ENCODE results near the gene URI1.
A peak's percentile ranks its signal among the peaks of the same experiment; 100 is the strongest.
"Not testable (repeated sequence)": the region's sequence is repeated elsewhere in the genome, so short reads cannot be mapped to it uniquely, and the experiment has no call there.

The URI1 gene, protein sequence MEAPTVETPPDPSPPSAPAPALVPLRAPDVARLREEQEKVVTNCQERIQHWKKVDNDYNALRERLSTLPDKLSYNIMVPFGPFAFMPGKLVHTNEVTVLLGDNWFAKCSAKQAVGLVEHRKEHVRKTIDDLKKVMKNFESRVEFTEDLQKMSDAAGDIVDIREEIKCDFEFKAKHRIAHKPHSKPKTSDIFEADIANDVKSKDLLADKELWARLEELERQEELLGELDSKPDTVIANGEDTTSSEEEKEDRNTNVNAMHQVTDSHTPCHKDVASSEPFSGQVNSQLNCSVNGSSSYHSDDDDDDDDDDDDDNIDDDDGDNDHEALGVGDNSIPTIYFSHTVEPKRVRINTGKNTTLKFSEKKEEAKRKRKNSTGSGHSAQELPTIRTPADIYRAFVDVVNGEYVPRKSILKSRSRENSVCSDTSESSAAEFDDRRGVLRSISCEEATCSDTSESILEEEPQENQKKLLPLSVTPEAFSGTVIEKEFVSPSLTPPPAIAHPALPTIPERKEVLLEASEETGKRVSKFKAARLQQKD

DNA sequence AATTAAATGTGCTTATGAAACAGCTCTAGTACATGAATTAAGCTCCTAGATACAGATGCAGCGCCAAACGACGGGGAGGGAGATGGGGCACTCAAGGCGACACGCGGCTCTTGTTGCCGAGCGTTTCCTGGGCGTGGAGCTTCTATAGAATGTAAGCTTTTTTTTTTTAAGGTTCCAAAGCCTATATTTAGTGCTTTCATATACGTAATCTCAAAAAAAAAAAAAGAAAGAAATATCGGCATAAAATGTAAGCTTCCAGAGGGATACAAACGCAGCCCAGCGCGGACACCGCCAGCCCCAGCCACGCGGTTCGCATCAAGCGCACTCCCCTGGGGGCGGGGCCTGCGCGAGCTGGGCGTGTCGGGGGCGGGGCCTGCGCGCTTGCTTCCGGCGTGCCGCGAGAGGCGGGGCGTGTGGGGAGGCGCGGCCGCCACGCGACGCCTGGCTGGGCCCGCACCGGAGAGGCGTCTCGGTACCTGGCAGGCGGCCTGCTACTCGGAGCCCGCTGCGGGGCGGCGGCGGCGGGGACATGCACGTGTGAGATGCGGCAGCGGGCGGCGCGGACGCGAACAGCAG is at the start of gene URI1:
Gene URI1 (plus strand): TSS at position 412 of the 576 bp plus-strand sequence. CDS start 309 bp downstream, outside the sequence.
- DNase-seq: peak; percentile 74

DNA sequence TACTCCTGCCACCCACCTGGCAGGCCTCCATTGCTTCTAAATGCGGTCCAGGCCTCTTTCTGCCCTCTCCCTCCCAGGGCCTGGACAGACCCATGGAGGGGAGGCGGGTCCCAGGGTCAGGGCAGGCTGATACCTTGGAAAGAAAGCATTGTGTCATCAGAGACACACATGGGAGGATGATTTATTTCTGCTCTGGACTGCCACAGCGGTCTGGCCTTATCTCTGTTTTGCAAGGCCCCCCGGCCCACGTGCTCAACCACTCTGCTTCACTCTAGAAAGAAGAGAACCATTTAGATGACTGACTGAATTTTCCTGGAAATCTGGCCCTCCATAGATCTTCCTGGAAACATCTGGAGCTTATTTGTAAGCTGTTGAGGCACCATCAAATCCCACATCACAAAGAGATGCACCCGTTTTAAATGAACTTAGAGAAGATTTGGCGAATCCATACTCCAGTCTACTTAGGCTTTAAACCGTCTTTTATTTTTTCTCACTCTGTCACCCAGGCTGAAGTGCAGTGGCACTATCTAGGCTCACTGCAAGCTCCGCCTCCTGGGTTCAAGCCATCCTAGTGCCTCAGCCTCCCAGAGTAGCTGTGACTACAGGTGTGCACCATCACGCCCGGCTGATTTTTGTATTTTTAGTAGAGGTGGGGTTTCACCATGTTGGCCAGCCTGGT is 48.3 kb upstream of the URI1 start:
- no peak for DNase-seq

DNA sequence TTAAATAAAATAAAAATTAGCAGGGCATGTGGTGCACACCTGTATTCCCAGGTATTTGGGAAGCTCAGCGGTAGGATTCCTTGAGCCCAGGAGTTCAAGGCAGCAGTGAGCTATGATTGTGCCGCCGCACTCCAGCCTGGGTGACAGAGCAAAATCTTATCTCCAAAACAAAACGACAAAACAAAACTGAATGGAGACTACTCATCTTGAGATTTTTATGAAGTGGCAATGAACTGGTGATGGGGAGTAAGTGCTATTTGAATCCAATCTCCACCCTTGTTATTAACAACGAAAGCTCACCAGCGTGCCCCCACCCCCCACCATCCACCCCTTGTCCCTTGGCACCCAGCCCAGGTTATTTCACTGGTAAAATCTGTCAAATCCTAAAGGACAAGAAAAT is 45.2 kb upstream of the URI1 start:
- no peak for DNase-seq

DNA sequence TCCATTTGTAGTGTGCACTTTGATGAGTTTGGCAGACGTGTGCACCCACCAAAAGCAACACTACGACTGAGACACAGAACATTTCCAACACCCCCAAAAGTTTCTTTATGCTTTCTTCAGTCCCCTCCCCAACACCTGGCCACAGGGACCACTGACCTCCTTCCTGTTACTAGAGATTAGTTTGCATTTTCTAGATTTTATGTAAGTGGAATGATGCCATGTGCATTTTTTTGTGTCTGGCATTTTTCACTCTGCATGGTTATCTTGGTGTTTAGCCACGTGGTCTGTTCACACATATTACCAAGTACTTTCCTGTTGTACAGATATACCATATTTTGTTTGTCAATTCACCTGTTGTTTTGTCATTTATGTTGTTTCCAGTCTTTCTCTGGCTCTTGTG is 44.6 kb upstream of the URI1 start:
- no peak for DNase-seq

DNA sequence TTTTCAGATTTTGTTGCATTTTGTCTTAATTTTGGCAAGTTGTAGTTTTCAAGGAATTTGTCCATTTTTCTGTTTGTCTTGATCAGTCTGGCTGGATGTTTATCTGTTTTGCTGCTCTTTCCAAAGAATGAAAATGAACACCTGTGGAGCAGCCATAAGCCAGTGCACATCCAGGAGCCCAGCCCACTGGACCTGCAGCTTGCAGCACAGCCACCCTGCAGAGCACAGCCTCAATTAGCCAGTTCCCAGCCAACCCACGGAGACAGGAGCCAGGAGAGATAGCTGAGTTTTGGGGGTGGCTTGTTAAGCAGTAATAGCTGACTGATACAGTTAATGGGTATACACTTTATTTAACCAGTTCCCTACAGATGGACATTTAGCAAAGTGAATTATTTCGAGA is 38.0 kb upstream of the URI1 start:
- DNase-seq: no peak

DNA sequence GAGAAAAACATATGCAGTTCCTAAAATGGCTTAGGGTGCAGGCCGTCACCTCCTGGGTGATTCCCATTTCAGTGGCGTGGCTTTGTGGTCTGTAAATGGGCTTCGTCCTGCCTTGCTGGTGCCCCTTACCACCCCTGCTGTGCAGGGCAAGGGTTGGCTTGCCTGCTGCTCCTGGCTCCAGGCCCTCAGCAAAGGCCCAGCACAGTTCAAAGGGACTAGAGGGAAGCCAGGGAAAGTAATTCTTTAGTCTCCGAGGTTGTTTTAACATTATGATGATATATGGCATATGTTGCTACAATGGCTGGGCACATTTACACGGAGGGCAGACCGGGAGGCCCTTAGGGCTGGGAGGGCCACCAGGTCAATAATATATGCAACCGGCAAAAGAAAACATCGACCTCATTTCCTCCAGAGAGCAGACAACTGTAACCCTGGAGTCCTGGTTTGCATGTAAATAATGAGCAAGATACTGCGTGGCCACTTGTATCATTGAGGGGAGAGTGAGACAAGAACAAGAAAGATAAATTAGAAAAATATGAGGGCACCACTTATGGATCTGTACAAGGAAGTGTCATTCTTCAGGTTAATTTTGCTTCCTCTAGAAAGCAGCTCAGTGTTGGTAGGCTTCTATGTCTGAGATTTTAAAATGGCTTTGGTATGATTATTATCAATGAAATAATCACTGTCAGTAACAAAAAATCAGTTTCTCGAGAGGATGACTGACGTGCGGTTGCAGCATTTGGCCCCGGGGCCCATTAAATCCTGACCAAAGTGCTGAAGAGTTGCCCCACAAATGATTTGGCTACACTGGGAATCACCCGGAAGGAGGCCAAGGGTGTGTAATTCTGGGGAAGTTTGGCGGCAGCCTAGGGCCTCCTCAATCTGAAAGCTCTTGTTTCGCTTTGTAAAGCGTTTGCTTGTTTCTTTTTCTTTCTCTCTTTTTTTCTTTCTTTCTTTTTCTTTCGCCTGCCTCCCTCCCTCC is 32.8 kb upstream of the URI1 start:
- DNase-seq: no peak

DNA sequence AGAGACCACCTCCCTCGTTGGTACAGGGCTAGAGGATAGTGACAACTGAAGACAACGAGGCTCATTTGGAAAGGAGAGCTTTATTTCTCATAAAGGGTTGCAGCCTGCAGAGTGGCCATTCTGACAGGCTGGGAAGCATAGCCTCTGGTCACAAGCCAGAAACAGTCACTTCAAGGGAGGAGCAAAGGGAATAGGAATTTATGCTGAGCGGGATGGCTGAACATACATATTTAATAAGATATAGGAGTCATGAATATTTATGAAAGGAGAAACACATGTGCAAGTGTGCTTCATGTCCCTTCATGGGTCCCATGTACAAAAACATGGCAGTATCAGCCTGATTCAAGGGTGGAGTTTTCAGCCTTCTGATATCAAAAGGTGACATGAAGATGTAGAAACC is 27.1 kb upstream of the URI1 start:
- no peak for DNase-seq

DNA sequence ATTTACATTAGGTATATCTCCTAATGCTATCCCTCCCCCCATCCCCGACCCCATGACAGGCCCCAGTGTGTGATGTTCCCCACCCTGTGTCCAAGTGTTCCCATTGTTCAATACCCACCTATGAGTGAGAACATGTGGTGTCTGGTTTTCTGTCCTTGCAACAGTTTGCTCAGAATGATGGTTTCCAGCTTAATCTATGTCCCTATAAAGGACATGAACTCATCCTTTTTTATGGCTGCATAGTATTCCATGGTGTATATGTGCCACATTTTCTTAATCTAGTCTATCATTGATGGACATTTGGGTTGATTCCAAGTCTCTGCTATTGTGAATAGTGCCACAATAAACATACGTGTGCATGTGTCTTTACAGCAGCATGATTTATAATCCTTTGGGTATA is 26.2 kb upstream of the URI1 start:
- not testable (repeated sequence) for DNase-seq

DNA sequence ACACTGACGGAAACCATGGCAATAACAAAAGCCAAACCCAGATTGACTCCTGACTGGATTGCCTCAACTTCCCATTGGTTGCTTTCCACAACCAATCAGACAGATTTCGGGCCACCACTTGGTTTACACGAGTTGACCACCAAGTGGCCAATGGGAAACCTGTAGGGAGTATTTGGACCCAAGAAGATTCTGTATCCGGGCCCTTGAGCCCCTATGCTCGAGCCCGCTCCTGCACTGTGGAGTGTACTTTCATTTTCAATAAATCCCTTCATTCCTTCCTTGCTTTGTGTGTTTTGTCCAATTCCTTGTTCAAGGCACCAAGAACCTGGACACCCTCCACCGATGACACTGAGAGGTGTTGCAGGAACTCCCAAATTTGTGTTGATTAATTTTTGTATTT is 24.1 kb upstream of the URI1 start:
- no peak for DNase-seq

DNA sequence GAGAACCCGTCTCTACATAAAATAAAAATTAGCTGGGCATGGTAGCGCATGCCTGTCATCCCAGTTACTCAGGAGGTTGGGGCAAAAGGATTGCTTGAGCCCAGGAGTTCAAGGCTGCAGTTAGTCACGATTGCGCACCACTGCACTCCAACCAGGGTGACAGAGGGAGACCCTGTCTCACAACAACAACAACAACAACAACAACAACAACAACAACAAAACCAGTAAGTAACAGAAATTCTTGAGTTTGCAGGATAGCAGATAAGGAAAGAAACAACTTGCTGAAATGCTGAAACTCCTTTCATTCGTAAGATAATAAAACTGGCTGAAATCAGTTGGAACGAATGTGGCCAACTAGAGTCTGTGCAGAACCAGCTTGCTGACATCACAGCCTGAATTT is 23.1 kb upstream of the URI1 start:
- no peak for DNase-seq

DNA sequence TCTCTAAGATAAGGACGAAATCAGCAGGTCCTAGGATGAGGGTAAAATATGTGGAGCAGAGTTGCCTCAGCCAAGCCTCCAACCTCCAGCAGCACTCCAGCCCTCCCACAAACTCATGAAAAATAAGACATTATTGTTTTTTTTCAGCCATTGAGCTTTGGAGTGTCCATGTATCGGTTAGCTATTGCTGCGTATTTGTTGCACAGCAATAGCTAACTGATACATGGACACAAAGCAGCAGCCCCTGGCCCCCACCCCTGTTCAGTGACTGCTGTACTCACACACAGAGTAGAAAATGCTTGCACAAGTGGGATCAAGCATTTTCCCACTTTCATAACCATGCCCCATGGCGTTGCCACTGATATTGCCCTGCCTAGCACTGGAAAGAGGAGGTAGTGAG is 19.1 kb upstream of the URI1 start:
- no peak for DNase-seq

DNA sequence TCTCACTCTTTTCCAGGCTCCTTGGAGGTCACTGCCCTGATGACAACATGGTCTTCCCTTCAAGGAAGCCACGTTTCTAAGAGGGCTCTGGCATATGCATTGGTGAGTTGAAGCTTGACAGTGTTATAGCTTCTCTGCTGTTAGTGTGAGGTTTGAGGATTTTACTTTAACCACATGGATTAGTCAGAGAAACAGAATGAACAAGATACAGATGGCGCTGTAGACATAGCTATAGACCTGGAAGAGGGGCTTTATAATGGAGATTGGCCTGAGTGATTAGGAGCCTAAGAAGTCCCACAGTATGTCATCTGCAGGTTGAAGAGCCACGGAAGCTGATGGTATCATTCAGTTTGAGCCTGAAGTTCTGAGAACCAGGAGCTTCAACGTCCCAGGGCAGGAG is 18.4 kb upstream of the URI1 start:
- no peak for DNase-seq

DNA sequence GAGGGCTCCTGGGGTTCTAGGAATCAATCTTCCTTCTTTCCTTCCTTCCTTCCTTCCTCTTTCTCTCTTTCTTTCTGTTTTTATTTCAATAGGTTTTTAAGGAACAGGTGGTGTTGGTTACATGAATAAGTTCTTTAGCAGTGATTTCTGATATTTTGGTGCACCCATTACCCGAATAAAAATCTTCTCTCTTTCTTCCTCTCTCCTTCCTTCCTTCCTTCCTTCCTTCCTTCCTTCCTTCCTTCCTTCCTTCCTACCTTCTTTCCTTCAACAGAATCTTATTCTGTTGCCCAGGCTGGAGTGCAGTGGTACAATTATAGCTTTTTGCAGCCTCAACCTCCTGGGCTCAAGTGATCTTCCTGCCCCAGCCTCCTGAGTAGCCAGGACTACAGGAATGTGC is 16.0 kb upstream of the URI1 start:
- DNase-seq: no peak

DNA sequence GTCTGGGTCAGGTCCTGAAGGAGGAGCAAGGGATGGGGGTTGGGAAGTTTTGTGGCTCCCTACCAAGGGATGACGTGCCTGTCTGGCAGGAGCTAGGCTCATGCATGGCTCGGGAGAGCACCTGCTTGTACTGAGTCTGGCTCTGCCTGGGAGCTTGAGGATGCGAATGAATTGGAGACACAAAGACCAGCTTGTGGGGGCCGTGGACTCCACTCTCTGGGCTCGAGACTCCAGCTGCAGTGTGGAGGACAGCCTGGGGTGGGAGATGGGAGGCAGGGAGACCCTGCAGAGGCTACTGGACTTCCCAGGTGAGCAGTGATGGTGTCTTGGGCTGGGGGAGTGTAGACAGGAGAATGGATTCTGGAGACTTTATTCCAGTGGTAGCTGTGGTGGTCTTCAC is 15.2 kb upstream of the URI1 start:
- DNase-seq: no peak

DNA sequence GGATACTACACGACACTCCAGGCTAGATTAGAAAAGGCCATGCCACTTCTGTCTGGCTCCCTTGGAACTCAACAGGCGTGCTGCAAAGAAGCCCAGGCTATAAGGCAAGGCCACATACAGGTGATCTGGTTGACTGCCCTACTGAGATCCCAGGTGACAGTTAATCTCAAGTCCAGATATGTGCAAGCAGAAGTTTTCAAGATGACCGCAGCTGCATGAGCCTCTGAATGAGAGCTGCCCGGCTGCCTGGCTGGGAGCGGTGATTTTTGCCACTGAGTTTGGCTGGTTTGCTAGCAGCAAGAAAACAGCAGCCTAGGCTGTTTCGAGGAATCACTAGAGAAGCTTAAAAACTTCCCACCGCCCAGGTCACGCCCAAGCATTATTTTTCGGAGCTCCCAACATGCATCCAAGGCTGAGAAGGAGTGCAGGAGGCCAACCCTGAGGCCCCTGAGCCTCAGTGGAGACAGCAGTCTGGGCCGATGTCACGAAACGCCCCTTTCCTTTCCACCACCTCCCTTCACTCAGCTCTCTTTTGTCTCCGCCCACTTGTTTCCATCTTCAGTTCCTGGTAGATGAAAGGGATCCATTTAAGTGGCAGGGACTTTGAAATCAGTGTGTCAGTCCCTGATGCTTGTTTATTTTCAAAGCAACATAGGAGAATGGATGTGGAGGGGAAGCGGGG is 14.0 kb upstream of the URI1 start:
- DNase-seq: no peak

DNA sequence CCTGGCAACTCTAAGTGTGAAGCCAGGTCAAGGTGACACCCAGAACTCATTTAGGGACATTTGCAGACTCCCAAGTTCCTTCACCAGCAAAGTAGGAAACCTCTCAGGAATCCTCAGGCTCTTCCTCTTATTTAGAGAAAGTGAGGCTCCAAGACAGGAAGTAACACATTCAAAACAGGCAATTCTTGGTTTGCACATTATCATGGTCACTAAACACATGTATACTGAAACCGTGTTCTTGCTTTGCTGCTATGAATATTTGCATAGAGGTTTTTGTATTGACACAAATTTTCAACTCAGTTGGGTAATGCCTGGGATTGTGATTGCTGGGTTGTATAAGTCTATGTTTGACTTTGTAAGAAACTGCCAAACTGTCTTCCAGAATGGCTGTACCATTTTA is 13.2 kb upstream of the URI1 start:
- no peak for DNase-seq

DNA sequence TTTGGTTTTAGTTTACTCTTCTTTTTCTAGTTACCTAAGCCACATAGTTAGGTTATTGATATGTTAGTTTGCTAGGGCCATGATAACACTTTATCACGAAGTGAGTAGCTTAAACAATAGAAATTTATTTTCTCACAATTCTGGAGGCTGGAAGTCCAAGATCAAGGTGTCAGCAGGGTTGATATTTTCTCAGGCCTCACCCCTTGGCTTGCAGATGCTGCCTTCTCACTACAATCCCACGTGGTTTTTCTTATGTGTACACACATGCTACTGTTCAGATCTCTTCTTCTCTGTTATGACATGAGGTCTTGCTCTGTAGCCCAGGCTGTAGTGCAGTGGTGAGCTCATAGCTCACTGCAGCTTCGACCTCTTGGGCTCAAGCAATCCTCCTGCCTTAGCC is 7.8 kb upstream of the URI1 start:
- no peak for DNase-seq

DNA sequence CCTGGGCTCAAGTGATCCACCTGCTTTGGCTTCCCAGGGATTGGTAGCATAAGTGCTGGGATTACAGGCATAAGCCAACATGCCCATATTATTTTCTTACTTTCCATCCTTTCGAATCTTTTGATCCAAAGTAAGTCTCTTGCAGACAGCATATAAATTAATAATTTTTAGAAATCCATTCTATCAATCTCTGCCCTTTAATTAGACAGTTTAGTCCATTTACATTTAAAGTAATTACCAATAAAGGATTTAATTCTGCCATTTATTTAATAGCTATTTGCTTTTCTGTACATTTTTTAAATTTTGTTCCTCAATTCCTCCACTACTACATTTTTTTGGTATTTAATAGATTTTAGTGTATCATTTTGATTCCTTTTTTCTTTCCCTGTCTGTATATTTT is 7.3 kb upstream of the URI1 start:
- no peak for DNase-seq

DNA sequence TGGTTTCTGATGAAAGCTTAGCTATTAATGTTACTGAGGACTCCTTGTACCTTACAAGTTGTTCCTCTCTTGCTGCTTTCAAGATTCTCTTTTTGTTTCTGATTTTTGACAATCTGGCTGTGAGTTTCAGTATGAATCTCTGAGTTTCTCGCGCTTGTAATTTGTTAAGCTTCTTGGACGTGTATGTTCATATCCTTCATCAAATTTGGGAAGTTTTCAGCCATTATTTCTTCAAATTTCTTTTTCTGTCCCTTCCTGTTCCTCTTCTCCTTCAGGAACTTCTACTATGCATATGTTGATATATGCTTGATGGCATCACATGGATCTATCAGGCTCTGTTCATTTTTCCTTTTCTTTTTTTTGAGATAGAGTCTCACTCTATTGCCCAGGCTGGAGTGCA is 5.6 kb upstream of the URI1 start:
- no peak for DNase-seq

DNA sequence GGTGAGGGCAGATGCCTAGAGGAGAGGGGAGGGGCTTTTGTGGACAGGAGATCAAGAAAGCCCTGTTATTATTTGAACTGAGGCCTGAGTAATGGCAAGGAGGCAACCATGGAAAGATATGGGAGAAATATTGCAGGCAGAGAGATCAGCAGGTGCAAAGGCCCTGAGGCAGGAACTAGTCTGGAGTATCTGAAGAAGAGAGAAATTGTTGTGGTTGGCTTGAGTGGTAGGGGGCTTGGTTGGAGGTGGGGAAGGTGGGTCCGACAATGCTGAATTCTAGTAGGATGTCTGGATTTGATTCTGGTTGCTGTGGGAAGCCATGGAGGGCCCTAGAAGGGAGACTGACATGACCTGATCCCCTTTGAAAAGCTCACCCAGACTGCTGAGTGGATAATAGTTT is 2.4 kb upstream of the URI1 start:
- DNase-seq: no peak

DNA sequence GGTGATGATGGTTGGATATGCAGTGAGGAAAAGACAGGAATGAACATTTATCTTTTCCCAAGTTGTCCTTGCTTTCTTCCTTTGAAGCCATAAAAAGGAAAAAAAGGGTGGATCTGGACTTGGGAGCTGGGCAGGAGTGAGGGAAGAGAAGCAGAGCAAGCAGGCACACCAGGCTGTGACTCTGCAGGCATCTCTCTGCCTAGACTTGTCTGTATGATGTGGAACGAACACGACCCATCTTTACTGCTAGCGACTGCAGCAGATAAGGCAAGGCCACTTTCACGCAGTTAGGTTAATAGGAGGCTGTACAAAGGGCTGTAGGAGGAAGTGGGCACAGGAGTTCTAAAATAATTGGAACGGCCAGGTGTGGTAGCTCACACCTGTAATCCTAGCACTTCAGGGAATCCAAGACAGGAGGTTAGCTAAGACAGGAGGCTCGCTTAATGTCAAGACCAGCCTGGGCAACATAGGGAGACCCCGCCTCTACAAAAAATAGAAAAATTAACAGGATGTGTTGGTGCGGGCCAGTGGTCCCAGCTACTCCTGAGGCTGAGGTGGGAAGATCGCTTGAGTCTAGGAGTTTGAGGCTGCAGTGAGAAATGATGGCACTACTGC is 961 bp upstream of the URI1 start:
- DNase-seq: no peak

Measured in NCI-H774 (cell line).